ENCODE results near the gene TEX52. TPM values are rescaled to one million over a fixed set of nuclear protein-coding genes. Genes with fewer than 3 reads are reported as not detected.

The TEX52 gene
- total and polyA plus RNA-seq, 2 donors (not counting 3 experiments of a cell fraction or from before 2014, with no cell fraction given): not detected

DNA sequence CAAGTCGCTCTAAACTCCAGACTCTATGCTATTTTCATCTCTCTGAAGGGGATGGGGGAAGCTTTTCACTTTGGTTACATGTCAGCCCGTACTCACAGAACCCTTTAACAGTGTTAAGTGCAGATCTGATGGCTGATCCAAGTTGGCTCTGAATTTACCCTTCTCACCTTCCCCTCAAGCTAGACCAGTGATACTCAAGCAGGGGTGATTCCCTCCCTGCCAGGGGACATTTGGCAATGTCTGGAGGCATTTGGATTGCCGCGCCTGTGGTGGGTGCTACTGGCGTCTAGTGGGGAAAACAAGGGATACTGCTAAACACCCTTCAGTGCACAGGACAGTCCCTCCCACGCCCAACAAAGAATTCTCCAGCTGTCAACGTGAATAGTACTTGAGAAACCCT lies 6.0 kb upstream of the TEX52 start:
- Histone ChIP-seq H3K36me3 (ENCODE audit: control insufficient read depth in 2 of 2, extremely low read depth in 1 of 2, insufficient read depth in 2 of 2, low read length in 2 of 2) (peaks cover 8 to 25% of the 10 kb centered on the region in 2 experiments), H3K4me1 (ENCODE audit: control insufficient read depth, extremely low read depth, insufficient read depth, low read length) (no peaks in the 10 kb centered on the region), H3K9ac (replicated peaks; ENCODE audit: extremely low read depth, insufficient read depth, low read length) (no peak overlapping the region), H3K79me2 (ENCODE audit: control insufficient read depth, insufficient read depth, low read length) (no peaks in the 10 kb centered on the region), H3K27ac (ENCODE audit: insufficient read depth, low read depth, low read length) (no peak overlapping the region), H3K27me3 (ENCODE audit: control insufficient read depth in 2 of 2, insufficient read depth in 2 of 2, low read length in 2 of 2) (no peaks in the 10 kb centered on the region), H4K20me1 (replicated peaks; ENCODE audit: control insufficient read depth, extremely low read depth, insufficient read depth, low read length) (no peaks in the 10 kb centered on the region), H3K4me3 (replicated peaks in 1 of 3; ENCODE audit: insufficient read depth in 1 of 3, low read depth in 1 of 3, low read length in 3 of 3) (no peak overlapping the region), H3K9me1 (replicated peaks; ENCODE audit: control insufficient read depth, extremely low read depth, insufficient read depth, low read length) (no peaks in the 10 kb centered on the region), H2AFZ (ENCODE audit: low read depth, low read length) (no peak overlapping the region), H3K9me3 (replicated peaks; ENCODE audit: control insufficient read depth, insufficient read depth, low read length) (no peaks in the 10 kb centered on the region), H3K4me2 (ENCODE audit: insufficient read depth, low read length) (no peak overlapping the region)
- ChIA-PET POLR2A (no interaction called here), CTCF (interaction anchor here (1.8 kb wide), 1 partner anchor 9 kb away, joined by 7 read pairs; no protein-coding TSS in a partner anchor)
- dilution Hi-C loops (cut with MboI; ENCODE audit: extremely low pct_ligation_motif_present, low sequenced_read_pairs): no loop called here
- DNase-seq (ENCODE audit: low read depth, low spot score) (no peak), FAIRE-seq (no peak)
- BruUV-seq (replicated peaks): no TSS peak
- intact Hi-C loops (cut with micrococcal nuclease): no loop called here
- TF ChIP-seq, protein P1, sequence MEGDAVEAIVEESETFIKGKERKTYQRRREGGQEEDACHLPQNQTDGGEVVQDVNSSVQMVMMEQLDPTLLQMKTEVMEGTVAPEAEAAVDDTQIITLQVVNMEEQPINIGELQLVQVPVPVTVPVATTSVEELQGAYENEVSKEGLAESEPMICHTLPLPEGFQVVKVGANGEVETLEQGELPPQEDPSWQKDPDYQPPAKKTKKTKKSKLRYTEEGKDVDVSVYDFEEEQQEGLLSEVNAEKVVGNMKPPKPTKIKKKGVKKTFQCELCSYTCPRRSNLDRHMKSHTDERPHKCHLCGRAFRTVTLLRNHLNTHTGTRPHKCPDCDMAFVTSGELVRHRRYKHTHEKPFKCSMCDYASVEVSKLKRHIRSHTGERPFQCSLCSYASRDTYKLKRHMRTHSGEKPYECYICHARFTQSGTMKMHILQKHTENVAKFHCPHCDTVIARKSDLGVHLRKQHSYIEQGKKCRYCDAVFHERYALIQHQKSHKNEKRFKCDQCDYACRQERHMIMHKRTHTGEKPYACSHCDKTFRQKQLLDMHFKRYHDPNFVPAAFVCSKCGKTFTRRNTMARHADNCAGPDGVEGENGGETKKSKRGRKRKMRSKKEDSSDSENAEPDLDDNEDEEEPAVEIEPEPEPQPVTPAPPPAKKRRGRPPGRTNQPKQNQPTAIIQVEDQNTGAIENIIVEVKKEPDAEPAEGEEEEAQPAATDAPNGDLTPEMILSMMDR (IDR thresholded peaks at IDR 0.05; ENCODE audit: extremely low read depth in 1 of 2, insufficient read depth in 1 of 2, low read depth in 1 of 2, low read length in 2 of 2): no peak

DNA sequence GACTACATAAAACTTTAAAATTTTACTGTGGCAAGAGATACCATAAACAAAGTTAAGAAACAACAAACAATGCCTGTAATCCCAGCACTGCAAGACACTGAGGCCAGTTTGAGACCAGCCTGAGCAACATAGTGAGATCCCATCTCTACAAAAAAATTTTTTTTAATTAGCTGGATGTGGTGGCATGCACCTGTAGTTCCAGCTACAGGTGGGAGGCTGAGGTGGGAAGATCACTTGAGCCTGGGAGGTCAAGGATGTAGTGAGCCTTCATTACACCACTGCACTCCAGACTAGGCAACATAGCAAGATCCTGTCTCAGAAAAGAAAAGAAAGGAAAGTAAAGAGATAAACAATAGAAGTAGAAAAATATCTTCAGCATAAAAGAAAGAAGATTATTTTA lies 3.3 kb upstream of the TEX52 start:
- POLR2A ChIA-PET: no interaction called here
- CTCF ChIA-PET: interaction anchor here (1.4 kb wide), 1 partner anchor 14 kb away, joined by 5 read pairs; no protein-coding TSS in a partner anchor
- no TSS peak for BruUV-seq (replicated peaks)

More for the DNA sequence above, 3.3 kb upstream of the TEX52 start:
- no peaks in the 10 kb centered on the region for H4K20me1 ChIP-seq (replicated peaks; ENCODE audit: control insufficient read depth, extremely low read depth, insufficient read depth, low read length)
- no peaks in the 10 kb centered on the region for H3K27me3 ChIP-seq (ENCODE audit: control insufficient read depth in 2 of 2, insufficient read depth in 2 of 2, low read length in 2 of 2)
- DNase-seq (ENCODE audit: low read depth, low spot score): no peak
- H3K9me3 ChIP-seq (replicated peaks; ENCODE audit: control insufficient read depth, insufficient read depth, low read length): no peaks in the 10 kb centered on the region
- no peaks in the 10 kb centered on the region for H3K79me2 ChIP-seq (ENCODE audit: control insufficient read depth, insufficient read depth, low read length)
- H3K9me1 ChIP-seq (replicated peaks; ENCODE audit: control insufficient read depth, extremely low read depth, insufficient read depth, low read length): no peaks in the 10 kb centered on the region
- no peak overlapping the region for H3K27ac ChIP-seq (ENCODE audit: insufficient read depth, low read depth, low read length)
- no peaks in the 10 kb centered on the region for H3K4me1 ChIP-seq (ENCODE audit: control insufficient read depth, extremely low read depth, insufficient read depth, low read length)
- no peak overlapping the region for H3K4me3 ChIP-seq (replicated peaks in 1 of 3; ENCODE audit: insufficient read depth in 1 of 3, low read depth in 1 of 3, low read length in 3 of 3)
- no peak overlapping the region for H3K4me2 ChIP-seq (ENCODE audit: insufficient read depth, low read length)
- peaks cover 5 to 15% of the 10 kb centered on the region in 2 experiments for H3K36me3 ChIP-seq (ENCODE audit: control insufficient read depth in 2 of 2, extremely low read depth in 1 of 2, insufficient read depth in 2 of 2, low read length in 2 of 2)
- no peak overlapping the region for H2AFZ ChIP-seq (ENCODE audit: low read depth, low read length)
- dilution Hi-C loops (cut with MboI; ENCODE audit: extremely low pct_ligation_motif_present, low sequenced_read_pairs): no loop called here
- intact Hi-C loops (cut with micrococcal nuclease): no loop called here
- H3K9ac ChIP-seq (replicated peaks; ENCODE audit: extremely low read depth, insufficient read depth, low read length): no peak overlapping the region
- TF ChIP-seq MYC (IDR thresholded peaks at IDR 0.05; ENCODE audit: low read depth, low read length) (no peak), POLR2A (IDR thresholded peaks at IDR 0.05; ENCODE audit: low read depth, low read length) (no peak), POLR2AphosphoS5 (IDR thresholded peaks at IDR 0.05; ENCODE audit: insufficient read depth, low read depth, low read length) (no peak), EZH2 (IDR thresholded peaks at IDR 0.05; ENCODE audit: borderline replicate concordance, low read depth, low read length, severe bottlenecking) (no peak)
- TF ChIP-seq, protein P1 (IDR thresholded peaks at IDR 0.05; ENCODE audit: extremely low read depth in 1 of 2, insufficient read depth in 1 of 2, low read depth in 1 of 2, low read length in 2 of 2): no peak
- no peak for FAIRE-seq

All from endothelial cell of umbilical vein (primary cell).